HepG2 (cell line): ENCODE results near the gene CS. TPM values are rescaled to one million over a fixed set of nuclear protein-coding genes. Genes with fewer than 3 reads are reported as not detected.

Experiments
- ASH2L ChIP-seq: fragments of 300-600, 200-600 bp; sonication (generic); IDR thresholded peaks from 2 replicates; pipeline ENCODE4 v1.7.0; 2017; ENCODE audit warnings: low read depth, mild to moderate bottlenecking, moderate library complexity, mixed read lengths, low read length; ENCODE audit not compliant: insufficient read length
- CENPT ChIP-seq: sonication (generic); formaldehyde crosslinking; IDR thresholded peaks from 2 replicates; pipeline ENCODE4 v1.8.0; 2022; ENCODE audit warnings: low read depth, mild to moderate bottlenecking, moderate library complexity, missing genetic modification reagents
- HIVEP1 ChIP-seq: sonication (generic); formaldehyde crosslinking; IDR thresholded peaks from 2 replicates; pipeline ENCODE4 v1.4.0; 2020; ENCODE audit warnings: mild to moderate bottlenecking, missing genetic modification reagents
- IRX3 ChIP-seq: sonication (generic); formaldehyde crosslinking; IDR thresholded peaks from 2 replicates; pipeline ENCODE4 v1.8.1; 2023; ENCODE audit warnings: mild to moderate bottlenecking, low read depth, missing genetic modification reagents, borderline replicate concordance
- KDM5A ChIP-seq: fragments of 200-600 bp; sonication (generic); IDR thresholded peaks from 2 replicates; pipeline ENCODE4 v1.7.0; 2018; ENCODE audit warnings: antibody characterized with exemption, mild to moderate bottlenecking, low read length, borderline replicate concordance
- MNT ChIP-seq: fragments of 450-650 bp; IDR thresholded peaks from 2 replicates; pipeline ENCODE4 v1.6.1; 2016
- MTF2 ChIP-seq: sonication (generic); formaldehyde crosslinking; IDR thresholded peaks from 2 replicates; pipeline ENCODE4 v1.5.0; 2020; ENCODE audit warnings: missing genetic modification reagents, borderline replicate concordance
- MYNN ChIP-seq: sonication (generic); formaldehyde crosslinking; IDR thresholded peaks from 2 replicates; pipeline ENCODE4 v1.4.0; 2020; ENCODE audit warnings: mild to moderate bottlenecking, low read depth, missing genetic modification reagents
- NFYB ChIP-seq: sonication (generic); formaldehyde crosslinking; IDR thresholded peaks from 2 replicates; pipeline ENCODE4 v1.4.0; 2020; ENCODE audit warnings: missing genetic modification reagents
- PRMT3 ChIP-seq: sonication (generic); formaldehyde crosslinking; IDR thresholded peaks from 2 replicates; pipeline ENCODE4 v1.8.1; 2022; ENCODE audit warnings: low read depth, mild to moderate bottlenecking, moderate library complexity, missing genetic modification reagents, borderline replicate concordance
- SRY ChIP-seq: sonication (generic); formaldehyde crosslinking; IDR thresholded peaks from 2 replicates; pipeline ENCODE4 v1.8.0; 2022; ENCODE audit warnings: mild to moderate bottlenecking, missing genetic modification reagents
- SUZ12 ChIP-seq: fragments of 150-350 bp; IDR thresholded peaks from 2 replicates; pipeline ENCODE4 v1.6.1; 2014; ENCODE audit warnings: low read depth, low read length
- TOPORS ChIP-seq: sonication (generic); formaldehyde crosslinking; IDR thresholded peaks from 2 replicates; pipeline ENCODE4 v1.8.0; 2023; ENCODE audit warnings: mild to moderate bottlenecking, missing genetic modification reagents
- ZMAT5 ChIP-seq: sonication (generic); formaldehyde crosslinking; IDR thresholded peaks from 2 replicates; pipeline ENCODE4 v1.5.0; 2020; ENCODE audit warnings: mild to moderate bottlenecking, low read depth, missing genetic modification reagents, borderline replicate concordance
- ZNF292 ChIP-seq: sonication (generic); formaldehyde crosslinking; IDR thresholded peaks from 2 replicates; pipeline ENCODE4 v1.8.1; 2022; ENCODE audit warnings: mild to moderate bottlenecking, low read depth, missing genetic modification reagents, borderline replicate concordance
- ZNF382 ChIP-seq: sonication (generic); formaldehyde crosslinking; IDR thresholded peaks from 2 replicates; pipeline ENCODE4 v1.5.0; 2020; ENCODE audit warnings: missing genetic modification reagents, mild to moderate bottlenecking, borderline replicate concordance
- ZNF468 ChIP-seq: sonication (generic); formaldehyde crosslinking; IDR thresholded peaks from 2 replicates; pipeline ENCODE4 v1.8.0; 2022; ENCODE audit warnings: mild to moderate bottlenecking, moderate library complexity, missing genetic modification reagents
- ZNF709 ChIP-seq: sonication (generic); formaldehyde crosslinking; IDR thresholded peaks from 2 replicates; pipeline ENCODE4 v1.5.0; 2020; ENCODE audit warnings: mild to moderate bottlenecking, missing genetic modification reagents
- ZNF777 ChIP-seq: sonication (generic); formaldehyde crosslinking; IDR thresholded peaks from 2 replicates; pipeline ENCODE4 v1.4.0; 2020; ENCODE audit warnings: missing genetic modification reagents
- ZNF800 ChIP-seq: sonication (generic); formaldehyde crosslinking; IDR thresholded peaks from 2 replicates; pipeline ENCODE4 v1.4.0; 2020; ENCODE audit warnings: missing genetic modification reagents
- ZNF83 ChIP-seq: sonication (generic); formaldehyde crosslinking; IDR thresholded peaks from 2 replicates; pipeline ENCODE4 v1.4.0; 2020; ENCODE audit warnings: missing genetic modification reagents, mild to moderate bottlenecking, borderline replicate concordance
- ZNF879 ChIP-seq: sonication (generic); formaldehyde crosslinking; IDR thresholded peaks from 2 replicates; pipeline ENCODE4 v1.8.1; 2023; ENCODE audit warnings: missing genetic modification reagents
- polyA plus RNA-seq, 8 experiments: library from polyadenylated mRNA; depleted of rRNA in 3 of 8; stranded (reverse) in 7 of 8; unstranded in 1 of 8; fragments of >200 nt; fragmentation: Illumina TruSeq in 4 of 8; extraction: Trizol in 4 of 8; gene quantifications; 2 replicates each; pipeline versions ENCODE4 v1.2.1 to v1.2.3, GENCODE V29; 2011 to 2016; ENCODE audit warnings: low read depth in 4 of 8, missing spikeins in 1 of 8, mixed read lengths in 1 of 8; ENCODE audit not compliant: insufficient read depth in 1 of 8
- total RNA-seq, 5 experiments: library from RNA; depleted of rRNA; stranded (reverse); fragments of >200 nt; fragmentation: Illumina TruSeq; extraction: Trizol; gene quantifications; 2 replicates each; pipeline ENCODE4 v1.2.3, GENCODE V29; 2016; ENCODE audit warnings: low read depth in 1 of 5
- TF ChIP-seq, protein P1 (sequence below): sonication (generic); formaldehyde crosslinking; conservative IDR thresholded peaks from 2 replicates; pipeline ENCODE4 v1.4.0; 2020; ENCODE audit warnings: missing genetic modification reagents

CS gene
- total and polyA plus RNA-seq, 2 of the 13 experiments (the other 11 are each of a cell fraction or from before 2014, with no cell fraction given): 173 to 175 TPM

DNA sequence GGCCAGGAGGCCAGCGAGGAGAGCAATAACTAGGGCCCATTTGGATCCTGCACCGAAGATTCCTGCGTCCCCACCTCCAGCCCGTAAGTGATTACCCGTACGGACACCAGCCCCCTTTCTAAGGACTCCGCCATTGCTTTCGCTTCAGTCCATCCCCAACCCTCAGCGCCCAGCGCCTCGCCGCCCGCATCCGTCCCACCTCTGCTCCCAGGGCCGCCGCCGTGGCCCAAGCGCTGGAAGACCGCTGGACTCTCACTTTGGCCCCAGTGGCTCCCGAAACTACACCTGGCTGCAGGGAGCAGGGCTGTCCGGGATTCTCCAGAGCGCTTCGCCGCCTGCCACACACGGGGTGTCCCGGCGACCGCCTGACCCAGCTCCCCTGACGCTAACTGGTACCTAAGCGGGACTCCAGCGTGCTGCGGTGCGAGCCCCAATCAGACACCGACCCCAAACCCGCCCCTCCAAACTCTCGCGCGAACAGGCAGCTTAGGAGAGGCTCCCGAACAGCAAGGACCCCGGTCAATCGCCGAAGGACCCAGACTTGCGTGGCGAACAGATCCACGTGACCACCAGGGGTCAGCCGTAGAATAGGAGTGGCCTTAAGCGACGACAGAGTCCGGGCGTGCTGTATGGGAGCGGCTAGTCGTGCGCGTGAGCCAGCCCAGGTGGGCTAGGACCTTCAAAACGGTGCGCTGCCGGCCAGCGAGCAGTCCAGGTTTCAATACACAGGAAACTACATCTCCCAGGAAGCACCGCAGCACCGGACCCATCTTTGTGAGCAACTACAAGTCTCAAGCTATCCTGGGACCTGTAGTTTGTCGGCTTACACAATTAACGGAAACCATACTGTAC lies 15.7 kb upstream of the CS start, which contains the start of gene CNPY2 (continued):
- peak; percentile 75 for TF ChIP-seq MNT
- no peak; the same call in 1 of the 2 replicates for TF ChIP-seq KDM5A
- TF ChIP-seq HIVEP1 (CRISPR knock-in tag): peak; percentile 92
- no peak for TF ChIP-seq SRY
- TF ChIP-seq, protein P1, sequence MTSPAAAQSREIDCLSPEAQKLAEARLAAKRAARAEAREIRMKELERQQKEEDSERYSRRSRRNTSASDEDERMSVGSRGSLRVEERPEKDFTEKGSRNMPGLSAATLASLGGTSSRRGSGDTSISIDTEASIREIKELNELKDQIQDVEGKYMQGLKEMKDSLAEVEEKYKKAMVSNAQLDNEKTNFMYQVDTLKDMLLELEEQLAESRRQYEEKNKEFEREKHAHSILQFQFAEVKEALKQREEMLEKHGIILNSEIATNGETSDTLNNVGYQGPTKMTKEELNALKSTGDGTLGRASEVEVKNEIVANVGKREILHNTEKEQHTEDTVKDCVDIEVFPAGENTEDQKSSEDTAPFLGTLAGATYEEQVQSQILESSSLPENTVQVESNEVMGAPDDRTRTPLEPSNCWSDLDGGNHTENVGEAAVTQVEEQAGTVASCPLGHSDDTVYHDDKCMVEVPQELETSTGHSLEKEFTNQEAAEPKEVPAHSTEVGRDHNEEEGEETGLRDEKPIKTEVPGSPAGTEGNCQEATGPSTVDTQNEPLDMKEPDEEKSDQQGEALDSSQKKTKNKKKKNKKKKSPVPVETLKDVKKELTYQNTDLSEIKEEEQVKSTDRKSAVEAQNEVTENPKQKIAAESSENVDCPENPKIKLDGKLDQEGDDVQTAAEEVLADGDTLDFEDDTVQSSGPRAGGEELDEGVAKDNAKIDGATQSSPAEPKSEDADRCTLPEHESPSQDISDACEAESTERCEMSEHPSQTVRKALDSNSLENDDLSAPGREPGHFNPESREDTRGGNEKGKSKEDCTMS (CRISPR knock-in tag): no peak
- TF ChIP-seq TOPORS: no peak
- no peak for TF ChIP-seq CENPT (CRISPR knock-in tag)
- TF ChIP-seq ASH2L: peak; percentile 80
- no peak for TF ChIP-seq ZMAT5 (CRISPR knock-in tag)
- TF ChIP-seq MTF2 (CRISPR knock-in tag): 0 out of 2 replicates have a peak, but pooled peaks have one; percentile 60
- TF ChIP-seq ZNF879: no peak
- peak; percentile 98 for TF ChIP-seq SUZ12
- no peak for TF ChIP-seq ZNF83 (CRISPR knock-in tag)
- no peak for TF ChIP-seq ZNF382 (CRISPR knock-in tag)
- peak; percentile 82; the same call in 1 of the 2 replicates for TF ChIP-seq ZNF800 (CRISPR knock-in tag)
- TF ChIP-seq PRMT3 (CRISPR knock-in tag): no peak
- TF ChIP-seq MYNN (CRISPR knock-in tag): no peak
- TF ChIP-seq NFYB: peak; percentile 75
- TF ChIP-seq ZNF777: no peak
- no peak for TF ChIP-seq ZNF468 (CRISPR knock-in tag)
- TF ChIP-seq IRX3 (CRISPR knock-in tag): peak; percentile 35; the same call in 1 of the 2 replicates
- no peak; the same call in none of the 2 replicates for TF ChIP-seq ZNF292 (CRISPR knock-in tag)
- peak; percentile 78 for TF ChIP-seq ZNF709
